GM18507 (cell line): ENCODE results near the gene FHL3.
A peak's percentile ranks its signal among the peaks of the same experiment; 100 is the strongest.

Experiments used
- DNase-seq: peaks from one replicate; pipeline ENCODE4 v3.0.0; 2011; ENCODE audit warnings: low read depth; ENCODE audit not compliant: insufficient read length; ENCODE audit errors: extremely low spot score
- FAIRE-seq: peaks from 2 replicates; lab custom pipeline; 2011; peaks lifted over from hg19 to GRCh38; lab: Jason Lieb, UNC

Gene FHL3

GRCh38 chr1:38015978-38016725, 10.8 kb upstream of the FHL3 start:
- no peak for DNase-seq
- no peak for FAIRE-seq

- DNase-seq (no peak), FAIRE-seq (no peak)
Observed at GRCh38 chr1:38014724-38015424, 9.6 kb upstream of the FHL3 start.

- DNase-seq (no peak), FAIRE-seq (no peak)
Observed at GRCh38 chr1:38014171-38014570, 8.9 kb upstream of the FHL3 start.

GRCh38 chr1:38013227-38013622, 7.9 kb upstream of the FHL3 start:
- FAIRE-seq = no peak
- DNase-seq = no peak

- FAIRE-seq = peak; percentile 96
- DNase-seq = peak; percentile 89
Observed at GRCh38 chr1:38012363-38013226, 7.3 kb upstream of the FHL3 start, which contains the start of gene UTP11. TSS of gene UTP11 (plus strand) at chr1:38012734. CDS start at chr1:38012803, 69 bp downstream.

- FAIRE-seq = no peak
- no peak for DNase-seq
Observed at GRCh38 chr1:38009841-38010180, 4.5 kb upstream of the FHL3 start.

GRCh38 chr1:38009088-38009840, 4.0 kb upstream of the FHL3 start:
- DNase-seq = no peak
- FAIRE-seq = no peak

GRCh38 chr1:38006008-38006828, 904 bp upstream of the FHL3 start:
- DNase-seq = no peak
- FAIRE-seq = no peak

GRCh38 chr1:38004284-38005108, 818 bp downstream of the FHL3 start:
- DNase-seq = no peak
- FAIRE-seq = peak; percentile 62

GRCh38 chr1:38003261-38004250, 1.8 kb downstream of the FHL3 start:
- DNase-seq (no peak), FAIRE-seq (no peak)

GRCh38 chr1:38000529-38001455, 4.5 kb downstream of the FHL3 start:
- no peak for FAIRE-seq

GRCh38 chr1:38000233-38000528, 5.1 kb downstream of the FHL3 start:
- no peak for DNase-seq
- FAIRE-seq = no peak

More at GRCh38 chr1:38000529-38001455, 4.5 kb downstream of the FHL3 start:
- DNase-seq = no peak

- DNase-seq = no peak
- FAIRE-seq = no peak
Observed at GRCh38 chr1:37999430-38000232, 5.7 kb downstream of the FHL3 start.

GRCh38 chr1:37998913-37999429, 6.3 kb downstream of the FHL3 start:
- FAIRE-seq = no peak
- DNase-seq = no peak
